ENCODE data around the gene FAXDC2. TPM values are rescaled to one million over a fixed set of nuclear protein-coding genes. Genes with fewer than 3 reads are reported as not detected.

Gene FAXDC2
- total and polyA plus RNA-seq, 2 of the 8 experiments (the other 6 are each of a cell fraction or from before 2014, with no cell fraction given), result 3.7 to 5.9 TPM

GRCh38 chr5:154893381-154893780 is 43.0 kb upstream of the FAXDC2 start:
- ChIA-PET CTCF (ENCODE audit: partially characterized antibody) (interaction anchor here (1.0 kb wide), 1 partner anchor 9 kb away, joined by 3 read pairs; no protein-coding TSS in a partner anchor), POLR2A (ENCODE audit: partially characterized antibody) (interaction anchor here (0.9 kb wide), 1 partner anchor 8 kb away, joined by 3 read pairs; no protein-coding TSS in a partner anchor)
- Histone ChIP-seq H3K23me2 (ENCODE audit: low read depth, low read length) (no peaks in the 10 kb centered on the region), H2BK20ac (ENCODE audit: low read length) (no peak overlapping the region), H3K9ac (replicated peaks in 1 of 4; ENCODE audit: extremely low read depth in 1 of 4, low read depth in 3 of 4, low read length in 3 of 4) (no peak overlapping the region), H2AFZ (ENCODE audit: low read length) (no peak overlapping the region), H3K4me2 (ENCODE audit: insufficient read depth in 1 of 2, low read depth in 2 of 2, low read length in 2 of 2) (no peak overlapping the region), H3K4me1 (replicated peaks in 1 of 4; ENCODE audit: control insufficient read depth in 3 of 4, insufficient read depth in 4 of 4, low read length in 3 of 4) (no peaks in the 10 kb centered on the region), H4K20me1 (replicated peaks in 1 of 2; ENCODE audit: control insufficient read depth in 1 of 2, insufficient read depth in 2 of 2, low read length in 2 of 2) (no peaks in the 10 kb centered on the region), H3K27ac (ENCODE audit: low read depth, low read length) (no peak overlapping the region), H3K4ac (replicated peaks; ENCODE audit: insufficient read length, low read depth, low read length) (no peak overlapping the region), H3K4me3 (ENCODE audit: extremely low read depth in 1 of 4, insufficient read depth in 2 of 4, low read depth in 3 of 4, low read length in 4 of 4) (no peak overlapping the region), H3K56ac (replicated peaks; ENCODE audit: insufficient read length, low read depth, low read length) (no peak overlapping the region), H4K8ac (ENCODE audit: extremely low read depth, insufficient read depth, low read length) (no peak overlapping the region), H2BK5ac (ENCODE audit: low read depth, low read length) (no peak overlapping the region), H3K79me1 (ENCODE audit: low read depth, low read length) (no peaks in the 10 kb centered on the region), H2BK12ac (ENCODE audit: low read depth, low read length) (no peak overlapping the region), H3K36me3 (ENCODE audit: control insufficient read depth in 2 of 4, insufficient read depth in 4 of 4, low read length in 3 of 4) (peaks cover 22 to 82% (median 48%) of the 10 kb centered on the region in 4 experiments), H3K14ac (ENCODE audit: insufficient read length) (no peak overlapping the region), H3K18ac (ENCODE audit: extremely low read depth, low read length) (no peak overlapping the region), H2BK120ac (replicated peaks; ENCODE audit: low read depth, low read length) (no peak overlapping the region), H2BK15ac (ENCODE audit: low read length) (no peak overlapping the region), H4K5ac (ENCODE audit: insufficient read length, low read depth, low read length) (no peak overlapping the region), H3K27me3 (replicated peaks in 1 of 4; ENCODE audit: control insufficient read depth in 3 of 4, extremely low read depth in 1 of 4, insufficient read depth in 3 of 4, low read length in 3 of 4) (no peaks in the 10 kb centered on the region), H3K23ac (ENCODE audit: insufficient read length) (no peak overlapping the region), H3K9me3 (ENCODE audit: insufficient read depth in 2 of 2, low read depth in 1 of 2, low read length in 1 of 2) (no peaks in the 10 kb centered on the region), H2AK5ac (ENCODE audit: low read depth, low read length) (no peak overlapping the region), H4K91ac (replicated peaks; ENCODE audit: insufficient read length, low read length) (no peak overlapping the region), H3K79me2 (ENCODE audit: control insufficient read depth in 1 of 2, insufficient read depth in 2 of 2, low read length in 2 of 2) (no peaks in the 10 kb centered on the region)
- 92% methylated on average over 5 of the region's 5 CpGs; no CpG with 5 or more reads in 1 of the 2 experiments for WGBS, 2 experiments (ENCODE audit: extremely low coverage in 1 of 2, insufficient coverage in 1 of 2, insufficient read length in 1 of 2, insufficient replicate concordance in 2 of 2, low coverage in 1 of 2, low lambda C conversion rate in 2 of 2, missing lambda C conversion rate in 1 of 2)
- DNase-seq (ENCODE audit: low read depth in 1 of 2, low spot score in 2 of 2) (no peak), FAIRE-seq (no peak)
- no peak for TF ChIP-seq CHD2 (IDR thresholded peaks at IDR 0.05; ENCODE audit: low read length)
